HTR-8/SVneo (cell line): ENCODE results near the gene VWCE.
"Not testable (repeated sequence)": the region's sequence is repeated elsewhere in the genome, so short reads cannot be mapped to it uniquely, and the experiment has no call there.

Experiments
- DNase-seq: peaks from one replicate; pipeline ENCODE4 v3.0.0; 2011; ENCODE audit warnings: low spot score, mixed read lengths; ENCODE audit not compliant: insufficient read length
- FAIRE-seq: peaks from 2 replicates; lab custom pipeline; 2011; peaks lifted over from hg19 to GRCh38; lab: Jason Lieb, UNC

Gene VWCE

DNA sequence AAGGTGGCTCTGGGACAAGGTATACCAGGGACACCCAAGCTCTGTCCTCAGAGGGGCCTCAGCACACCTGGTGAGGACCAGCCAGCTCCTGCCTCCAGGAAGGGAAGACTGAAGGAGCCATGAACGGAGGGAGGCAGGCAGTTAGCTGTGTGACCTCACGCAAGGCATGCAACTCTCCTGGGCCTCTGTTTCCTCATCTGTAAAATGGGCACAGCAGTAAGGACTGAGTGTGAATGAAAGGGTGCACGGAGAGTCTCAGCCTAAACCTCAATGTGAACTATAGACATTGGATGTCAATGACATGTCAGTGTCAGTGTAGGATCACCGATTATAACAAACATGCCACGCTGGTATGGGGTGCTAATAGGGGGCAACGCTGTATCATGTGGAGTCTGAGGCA, 35.8 kb downstream of the VWCE start:
- no peak for DNase-seq
- no peak for FAIRE-seq

DNA sequence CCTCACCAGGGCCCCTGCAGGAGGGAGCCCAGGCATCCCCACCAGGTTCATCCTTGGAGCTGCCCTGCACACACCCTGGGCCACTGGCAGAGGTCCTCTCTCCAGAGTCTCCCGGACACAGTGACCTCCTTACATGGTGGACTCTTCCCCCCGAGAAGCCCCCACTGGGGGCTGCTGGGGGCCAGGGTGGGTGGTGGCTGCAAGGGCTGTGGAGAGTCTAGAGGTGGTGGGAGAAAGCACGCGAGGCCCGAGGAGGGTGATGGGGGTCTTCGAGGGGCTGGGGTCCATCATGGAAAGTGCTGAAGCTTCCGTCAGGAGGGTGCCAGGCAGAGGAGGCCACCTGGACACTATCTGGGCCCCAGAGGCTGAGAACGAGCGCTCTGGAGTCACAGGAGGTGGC, 36.6 kb downstream of the VWCE start:
- FAIRE-seq (no peak), DNase-seq (no peak)

DNA sequence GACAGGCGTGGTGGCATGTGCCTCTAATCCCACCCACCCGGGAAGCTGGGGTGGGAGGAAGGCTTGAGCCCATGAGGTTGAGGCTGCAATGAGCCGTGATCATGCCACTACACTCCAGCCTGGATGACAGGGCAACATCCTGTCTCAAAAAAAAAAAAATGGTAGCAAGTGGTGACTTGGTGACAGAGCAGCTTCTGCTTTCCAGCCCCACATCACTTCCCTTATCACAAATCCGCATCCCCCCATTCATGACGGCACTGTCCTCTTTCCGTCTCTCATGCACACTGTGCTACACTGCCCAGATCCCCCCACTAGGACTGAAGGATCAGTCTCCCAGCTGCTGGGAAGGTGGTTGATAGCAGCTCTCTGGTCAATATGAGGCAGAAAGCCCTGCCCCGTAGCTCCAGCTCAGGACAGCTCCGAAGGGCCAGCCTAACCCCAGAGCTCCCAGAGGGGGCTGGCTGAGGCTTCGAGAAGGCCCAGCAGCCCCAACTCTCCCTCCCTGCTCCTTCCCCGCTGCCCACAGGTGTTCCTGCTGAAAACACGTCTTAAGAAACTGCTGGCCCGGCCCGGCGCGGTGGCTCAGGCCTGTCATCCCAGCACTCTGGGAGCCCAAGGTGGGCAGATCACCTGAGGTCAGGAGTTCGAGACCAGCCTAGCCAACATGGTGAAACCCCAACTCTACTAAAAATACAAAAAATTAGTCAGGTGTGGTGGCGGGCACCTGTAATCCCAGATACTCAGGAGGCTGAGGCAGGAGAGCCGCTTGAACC, 38.2 kb downstream of the VWCE start:
- no peak for DNase-seq
- no peak for FAIRE-seq

DNA sequence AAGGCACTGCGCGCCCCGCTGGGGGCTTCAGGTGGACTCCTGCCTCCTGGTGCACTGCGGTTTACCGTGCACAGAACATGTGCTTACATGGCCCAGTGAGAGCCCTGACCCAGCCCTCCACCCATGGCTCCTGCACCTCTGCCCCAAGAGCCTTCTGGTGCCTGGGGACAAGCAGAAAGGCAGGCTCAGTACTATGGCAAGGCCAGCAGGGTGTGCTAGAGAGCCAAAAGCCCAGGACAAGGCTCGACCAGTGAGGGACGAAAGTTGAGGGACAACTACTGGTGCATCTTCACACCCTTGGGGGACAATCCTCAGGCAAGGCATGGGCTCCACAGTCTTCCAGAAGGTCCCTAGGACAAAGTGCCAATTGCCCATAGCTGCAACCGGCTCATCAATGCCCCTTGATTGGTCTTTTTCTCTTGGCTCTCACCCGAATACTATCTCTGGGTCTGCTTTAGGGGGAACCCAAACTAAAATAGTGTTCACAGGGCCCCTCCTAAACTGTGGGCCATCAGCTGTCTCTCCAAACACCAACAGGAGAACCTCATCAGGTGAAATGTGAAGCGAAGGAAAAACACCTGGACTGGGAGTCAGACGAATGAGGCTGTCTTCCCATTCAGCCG, 40.6 kb downstream of the VWCE start:
- DNase-seq (peak; percentile 80), FAIRE-seq (no peak)

DNA sequence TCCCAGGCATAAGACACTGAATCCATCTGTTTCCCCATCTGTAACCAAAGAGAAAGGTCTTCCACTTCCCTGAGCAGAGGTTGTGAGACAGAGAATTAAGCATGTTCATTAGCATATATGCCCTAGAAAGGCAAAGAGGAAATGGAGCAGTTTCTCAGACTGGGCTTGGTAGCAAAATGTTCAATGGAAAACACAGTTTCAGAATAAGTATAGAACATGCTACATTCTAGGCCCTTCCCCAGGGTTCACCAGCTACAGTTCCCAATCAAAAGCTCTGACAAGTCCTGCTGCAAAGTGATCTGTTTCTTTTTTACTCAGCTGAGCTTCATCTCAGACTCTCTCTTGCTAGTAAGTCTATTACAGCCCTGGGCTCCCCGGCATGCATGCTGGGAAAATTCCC, 42.8 kb downstream of the VWCE start:
- FAIRE-seq, DNase-seq: not testable (repeated sequence)

DNA sequence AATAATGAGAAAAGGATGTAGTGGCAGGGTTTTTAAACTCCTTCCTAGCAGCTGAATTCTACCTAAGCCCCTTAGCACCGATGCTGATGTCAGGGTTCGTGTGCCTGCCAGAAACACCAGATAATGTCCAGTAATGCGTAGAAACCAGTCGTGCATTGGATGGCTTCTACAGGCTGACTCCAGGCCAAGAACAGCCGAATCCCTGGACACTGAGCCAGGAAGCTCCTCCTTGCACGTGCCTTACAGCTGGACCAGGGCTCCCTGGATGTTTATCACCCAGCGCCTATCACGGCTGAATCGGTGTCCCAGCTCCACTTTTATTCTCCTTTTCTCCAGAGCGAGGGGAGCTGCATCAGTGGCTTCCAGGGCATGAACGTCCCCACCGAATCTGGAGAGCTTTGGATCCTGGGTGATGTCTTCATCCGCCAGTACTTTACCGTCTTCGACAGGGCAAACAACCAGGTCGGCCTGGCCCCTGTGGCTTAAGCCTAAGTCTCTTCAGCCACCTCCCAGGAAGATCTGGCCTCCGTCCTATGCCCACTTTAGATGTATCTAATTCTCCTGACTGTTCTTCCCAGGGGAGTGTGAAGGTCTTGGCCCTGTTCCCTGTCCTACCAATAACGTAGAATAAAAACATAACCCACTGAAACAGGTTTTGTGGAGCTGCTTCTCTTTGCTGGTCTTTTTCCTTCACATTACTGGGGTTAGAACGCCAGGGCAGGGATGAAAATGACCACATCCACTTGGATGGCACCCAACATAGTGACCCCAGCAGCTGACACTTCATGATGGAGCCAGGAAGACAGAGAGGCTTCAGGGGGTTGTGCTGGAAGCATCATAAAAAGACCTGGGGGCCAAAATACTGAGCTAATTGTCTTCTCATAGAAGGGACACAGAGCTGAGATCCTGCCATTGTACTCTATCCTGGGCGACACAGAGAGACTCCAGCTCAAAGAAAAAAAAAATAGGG, 44.0 kb downstream of the VWCE start:
- not testable (repeated sequence) for FAIRE-seq, DNase-seq

DNA sequence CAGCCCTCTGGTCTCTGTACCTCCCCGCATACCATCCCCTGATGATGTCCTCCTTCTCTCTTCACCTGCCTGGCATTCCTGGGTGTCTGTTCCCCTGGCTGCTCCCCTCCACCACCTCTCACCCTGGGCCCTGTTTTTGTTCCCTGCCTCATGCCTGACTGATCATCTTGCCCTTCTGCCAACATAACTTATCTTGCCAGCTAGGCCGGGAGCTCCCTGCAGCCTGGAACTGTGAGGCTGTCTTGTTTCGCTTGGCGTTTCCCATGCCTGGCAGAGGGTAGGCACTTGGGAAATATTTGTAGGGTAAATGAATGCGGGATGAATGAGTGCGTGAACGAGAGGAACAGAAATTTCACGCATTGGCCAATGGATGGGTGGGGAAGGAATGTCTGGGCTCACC, 45.9 kb downstream of the VWCE start:
- not testable (repeated sequence) for DNase-seq, FAIRE-seq

DNA sequence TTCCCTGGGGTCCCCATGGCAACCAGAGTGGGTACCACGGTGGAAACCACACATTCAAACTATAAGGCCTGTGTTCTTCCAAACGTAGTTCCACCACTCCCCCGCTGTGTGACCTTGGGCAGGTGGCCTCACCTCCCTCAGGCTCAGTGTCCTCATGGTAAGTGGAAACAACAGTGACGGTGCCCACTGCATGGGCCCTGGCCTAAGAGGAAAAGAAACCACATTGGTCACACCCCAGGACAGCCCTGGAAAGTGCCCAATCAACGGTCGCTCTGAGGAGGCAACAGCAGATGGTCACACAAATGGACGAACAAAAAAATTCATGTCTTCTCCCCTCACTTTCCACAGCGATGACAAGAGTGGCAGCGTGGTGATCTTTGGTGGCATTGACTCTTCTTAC, 47.0 kb downstream of the VWCE start:
- not testable (repeated sequence) for DNase-seq

DNA sequence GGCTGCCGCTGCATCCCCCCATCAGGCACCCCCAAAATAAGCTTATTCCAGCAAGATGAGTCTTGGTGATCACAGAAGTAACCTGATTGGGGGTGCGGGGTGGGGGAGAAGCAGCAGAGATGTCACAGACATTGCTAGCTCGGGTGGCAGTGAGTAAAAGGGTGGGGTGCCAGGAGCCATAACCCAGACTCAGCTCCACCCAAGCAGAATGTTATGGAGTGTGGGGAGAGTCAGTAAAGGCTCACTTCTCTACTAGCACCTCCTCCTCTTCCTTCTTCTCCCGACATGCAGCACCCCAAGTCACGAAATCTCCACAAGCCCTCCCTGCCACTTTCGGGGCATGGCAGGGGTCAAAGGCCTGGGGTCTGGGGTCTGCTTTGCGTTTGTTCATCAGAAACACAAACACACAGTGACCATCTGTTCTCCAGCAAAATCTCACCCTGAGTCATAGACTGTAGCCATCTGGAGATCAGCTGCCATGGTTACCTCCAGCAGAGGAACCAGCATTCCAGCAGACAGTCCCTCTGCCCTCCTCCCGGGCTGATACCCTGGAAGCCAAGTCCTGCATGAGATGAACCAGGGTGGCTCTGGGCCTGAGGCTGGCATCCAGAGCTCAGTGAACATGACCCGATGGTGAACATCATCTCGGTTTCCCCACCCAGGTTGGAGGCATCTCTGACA, 49.7 kb downstream of the VWCE start:
- not testable (repeated sequence) for DNase-seq, FAIRE-seq

More for the DNA sequence above, 47.0 kb downstream of the VWCE start:
- FAIRE-seq = not testable (repeated sequence)

DNA sequence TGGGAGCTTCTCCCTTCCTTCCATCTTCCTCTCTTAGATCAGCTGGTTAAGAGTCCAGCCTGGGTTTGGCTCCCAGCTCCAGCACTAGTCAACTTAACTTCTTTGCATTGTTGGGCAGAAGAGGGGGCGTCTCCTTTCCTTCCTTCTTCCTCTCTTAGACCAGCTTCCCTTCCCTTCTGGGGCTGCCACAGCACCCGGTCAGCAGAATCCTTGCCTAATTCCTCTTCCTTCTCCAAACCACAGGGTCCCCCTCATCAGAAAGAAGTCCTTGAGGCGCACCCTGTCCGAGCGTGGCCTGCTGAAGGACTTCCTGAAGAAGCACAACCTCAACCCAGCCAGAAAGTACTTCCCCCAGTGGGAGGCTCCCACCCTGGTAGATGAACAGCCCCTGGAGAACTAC, 53.6 kb downstream of the VWCE start:
- DNase-seq, FAIRE-seq: not testable (repeated sequence)

DNA sequence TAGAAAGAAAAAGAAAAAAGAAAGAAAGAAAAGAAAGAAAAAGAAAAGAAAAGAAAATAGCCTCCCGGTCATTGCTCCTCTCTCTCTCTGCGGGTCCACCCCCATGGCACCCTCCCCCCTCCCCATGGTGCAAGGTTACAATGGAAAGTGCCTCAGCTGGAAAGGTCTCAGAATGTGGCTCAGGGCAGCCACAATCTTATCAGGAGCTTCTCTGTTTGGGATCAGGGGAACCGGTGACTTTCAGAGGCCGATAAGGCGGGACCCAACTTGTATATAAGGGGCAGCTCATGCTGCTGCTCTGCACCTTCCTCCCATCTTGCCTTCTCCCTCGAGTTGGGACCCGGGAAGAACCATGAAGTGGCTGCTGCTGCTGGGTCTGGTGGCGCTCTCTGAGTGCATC, 54.2 kb downstream of the VWCE start, which contains the start of gene PGA5:
Gene PGA5 (plus strand): TSS at position 301 of the 400 bp plus-strand sequence. CDS start 52 bp downstream, at position 353.
- FAIRE-seq, DNase-seq: not testable (repeated sequence)

DNA sequence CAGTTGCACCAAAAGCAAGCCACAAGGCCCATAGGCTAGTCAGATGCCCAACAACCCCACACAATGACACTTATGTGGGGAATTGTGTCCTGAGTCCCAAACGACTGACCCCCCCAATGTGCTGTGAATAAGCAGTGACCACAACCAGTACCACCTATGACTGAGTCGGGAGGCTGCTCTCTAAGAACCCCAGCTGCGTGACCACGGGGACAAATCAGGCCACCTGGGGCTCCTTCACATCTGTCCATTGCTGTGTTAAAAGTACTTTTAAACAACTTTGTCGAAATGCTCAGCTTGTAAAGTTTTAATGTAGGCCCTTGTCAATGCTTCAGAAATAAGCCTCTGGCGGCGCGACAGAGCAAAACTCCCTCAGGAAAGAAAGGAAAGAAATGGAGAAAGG, 54.8 kb downstream of the VWCE start:
- FAIRE-seq, DNase-seq: not testable (repeated sequence)

DNA sequence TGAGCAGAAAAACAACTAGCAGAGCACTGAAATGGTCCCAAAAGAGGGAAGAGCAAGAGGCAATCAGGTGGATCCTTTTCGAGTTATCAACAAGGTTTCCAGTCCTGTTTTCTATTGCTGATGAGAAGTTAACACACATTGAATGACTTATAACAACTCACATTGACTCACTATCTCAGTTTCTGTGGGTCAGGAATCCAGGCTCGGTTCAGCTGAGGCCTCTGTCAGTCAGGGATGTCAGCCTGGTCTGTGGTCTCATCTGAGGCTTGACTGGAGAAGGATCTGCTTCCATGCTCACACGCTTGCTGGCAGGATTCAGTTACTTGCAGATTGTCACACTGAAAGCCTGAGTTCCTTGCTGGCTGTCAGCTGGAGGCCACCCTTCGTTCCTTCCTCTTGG, 58.0 kb downstream of the VWCE start:
- not testable (repeated sequence) for FAIRE-seq

DNA sequence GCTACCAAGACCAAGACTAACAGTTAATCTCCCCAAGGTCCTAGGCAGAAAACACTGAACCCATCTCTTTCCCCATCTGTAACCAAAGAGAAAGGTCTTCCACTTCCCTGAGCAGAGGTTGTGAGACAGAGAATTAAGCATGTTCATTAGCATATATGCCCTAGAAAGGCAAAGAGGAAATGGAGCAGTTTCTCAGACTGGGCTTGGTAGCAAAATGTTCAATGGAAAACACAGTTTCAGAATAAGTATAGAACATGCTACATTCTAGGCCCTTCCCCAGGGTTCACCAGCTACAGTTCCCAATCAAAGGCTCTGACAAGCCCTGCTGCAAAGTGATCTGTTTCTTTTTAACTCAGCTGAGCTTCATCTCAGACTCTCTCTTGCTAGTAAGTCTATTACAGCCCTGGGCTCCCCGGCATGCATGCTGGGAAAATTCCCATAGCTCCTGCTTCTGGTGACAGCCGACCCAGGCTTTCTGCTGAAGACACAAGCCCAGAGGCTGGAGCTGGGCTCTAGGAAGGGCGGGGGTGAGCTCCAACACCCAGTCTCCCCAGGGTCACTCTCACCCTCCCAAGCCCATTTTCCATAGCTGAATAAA, 62.5 kb downstream of the VWCE start:
- FAIRE-seq = not testable (repeated sequence)

More for the DNA sequence above, 58.0 kb downstream of the VWCE start:
- not testable (repeated sequence) for DNase-seq

DNA sequence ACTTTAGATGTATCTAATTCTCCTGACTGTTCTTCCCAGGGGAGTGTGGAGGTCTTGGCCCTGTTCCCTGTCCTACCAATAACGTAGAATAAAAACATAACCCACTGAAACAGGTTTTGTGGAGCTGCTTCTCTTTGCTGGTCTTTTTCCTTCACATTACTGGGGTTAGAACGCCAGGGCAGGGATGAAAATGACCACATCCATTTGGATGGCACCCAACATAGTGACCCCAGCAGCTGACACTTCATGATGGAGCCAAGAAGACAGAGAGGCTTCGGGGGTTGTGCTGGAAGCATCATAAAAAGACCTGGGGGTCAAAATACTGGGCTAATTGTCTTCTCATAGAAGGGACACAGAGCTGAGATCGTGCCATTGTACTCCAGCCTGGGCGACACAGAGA, 63.5 kb downstream of the VWCE start:
- not testable (repeated sequence) for DNase-seq, FAIRE-seq

More for the DNA sequence above, 62.5 kb downstream of the VWCE start:
- DNase-seq = not testable (repeated sequence)

DNA sequence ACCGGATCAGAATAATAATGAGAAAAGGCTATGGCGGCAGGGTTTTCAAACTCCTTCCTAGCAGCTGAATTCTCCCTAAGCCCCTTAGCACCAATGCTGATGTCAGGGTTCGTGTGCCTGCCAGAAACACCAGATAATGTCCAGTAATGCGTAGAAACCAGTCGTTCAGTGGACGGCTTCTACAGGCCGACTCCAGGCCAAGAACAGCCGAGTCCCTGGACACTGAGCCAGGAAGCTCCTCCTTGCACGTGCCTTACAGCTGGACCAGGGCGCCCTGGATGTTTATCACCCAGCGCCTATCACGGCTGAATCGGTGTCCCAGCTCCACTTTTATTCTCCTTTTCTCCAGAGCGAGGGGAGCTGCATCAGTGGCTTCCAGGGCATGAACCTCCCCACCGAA, 64.1 kb downstream of the VWCE start:
- not testable (repeated sequence) for DNase-seq, FAIRE-seq

DNA sequence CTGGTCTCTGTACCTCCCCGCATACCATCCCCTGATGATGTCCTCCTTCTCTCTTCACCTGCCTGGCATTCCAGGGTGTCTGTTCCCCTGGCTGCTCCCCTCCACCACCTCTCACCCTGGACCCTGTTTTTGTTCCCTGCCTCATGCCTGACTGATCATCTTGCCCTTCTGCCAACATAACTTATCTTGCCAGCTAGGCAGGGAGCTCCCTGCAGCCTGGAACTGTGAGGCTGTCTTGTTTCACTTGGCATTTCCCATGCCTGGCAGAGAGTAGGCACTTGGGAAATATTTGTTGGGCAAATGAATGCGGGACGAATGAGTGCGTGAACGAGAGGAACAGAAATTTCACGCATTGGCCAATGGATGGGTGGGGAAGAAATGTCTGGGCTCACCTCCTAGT, 65.7 kb downstream of the VWCE start:
- not testable (repeated sequence) for DNase-seq, FAIRE-seq

DNA sequence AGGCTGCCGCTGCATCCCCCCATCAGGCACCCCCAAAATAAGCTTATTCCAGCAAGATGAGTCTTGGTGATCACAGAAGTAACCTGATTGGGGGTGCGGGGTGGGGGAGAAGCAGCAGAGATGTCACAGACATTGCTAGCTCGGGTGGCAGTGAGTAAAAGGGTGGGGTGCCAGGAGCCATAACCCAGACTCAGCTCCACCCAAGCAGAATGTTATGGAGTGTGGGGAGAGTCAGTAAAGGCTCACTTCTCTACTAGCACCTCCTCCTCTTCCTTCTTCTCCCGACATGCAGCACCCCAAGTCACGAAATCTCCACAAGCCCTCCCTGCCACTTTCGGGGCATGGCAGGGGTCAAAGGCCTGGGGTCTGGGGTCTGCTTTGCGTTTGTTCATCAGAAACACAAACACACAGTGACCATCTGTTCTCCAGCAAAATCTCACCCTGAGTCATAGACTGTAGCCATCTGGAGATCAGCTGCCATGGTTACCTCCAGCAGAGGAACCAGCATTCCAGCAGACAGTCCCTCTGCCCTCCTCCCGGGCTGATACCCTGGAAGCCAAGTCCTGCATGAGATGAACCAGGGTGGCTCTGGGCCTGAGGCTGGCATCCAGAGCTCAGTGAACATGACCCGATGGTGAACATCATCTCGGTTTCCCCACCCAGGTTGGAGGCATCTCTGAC, 68.5 kb downstream of the VWCE start:
- not testable (repeated sequence) for DNase-seq, FAIRE-seq
